HG02678 (cell line): ENCODE data around the gene CHST8.
"Not testable (repeated sequence)": the region's sequence is repeated elsewhere in the genome, so short reads cannot be mapped to it uniquely, and the experiment has no call there.

Experiments
- ATAC-seq: cut with Tn5 transposase; IDR thresholded peaks from one replicate; pipeline ENCODE4 v1.9.1; 2021; ENCODE audit warnings: mild to moderate bottlenecking, moderate library complexity; ENCODE audit not compliant: unreplicated experiment

The CHST8 gene

GRCh38 chr19:33688171-33688992 is 66.6 kb downstream of the CHST8 start:
- no peak for ATAC-seq

GRCh38 chr19:33689138-33689746 is 67.5 kb downstream of the CHST8 start:
- ATAC-seq, result no peak

GRCh38 chr19:33689868-33690267 is 68.1 kb downstream of the CHST8 start:
- no peak for ATAC-seq

GRCh38 chr19:33690378-33691029 is 68.8 kb downstream of the CHST8 start:
- ATAC-seq, result no peak

- ATAC-seq, result no peak
These were observed 69.3 kb downstream of the CHST8 start for GRCh38 chr19:33691030-33691427.

- no peak for ATAC-seq
These were observed 70.0 kb downstream of the CHST8 start for GRCh38 chr19:33691736-33692135.

GRCh38 chr19:33693678-33694077 is 71.9 kb downstream of the CHST8 start:
- ATAC-seq, result no peak

GRCh38 chr19:33695547-33695946 is 73.8 kb downstream of the CHST8 start:
- ATAC-seq, result not testable (repeated sequence)

GRCh38 chr19:33697766-33698165 is 76.0 kb downstream of the CHST8 start:
- ATAC-seq, result no peak

GRCh38 chr19:33698576-33699435 is 77.1 kb downstream of the CHST8 start:
- ATAC-seq, result no peak

GRCh38 chr19:33699754-33700407 is 78.1 kb downstream of the CHST8 start:
- no peak for ATAC-seq

GRCh38 chr19:33700408-33701013 is 78.8 kb downstream of the CHST8 start:
- no peak for ATAC-seq

GRCh38 chr19:33701565-33701964 is 79.8 kb downstream of the CHST8 start:
- ATAC-seq, result no peak

- ATAC-seq, result no peak
These were observed 81.1 kb downstream of the CHST8 start for GRCh38 chr19:33702606-33703437.

GRCh38 chr19:33703438-33703750 is 81.6 kb downstream of the CHST8 start:
- ATAC-seq, result no peak

GRCh38 chr19:33703821-33704220 is 82.1 kb downstream of the CHST8 start:
- no peak for ATAC-seq

- ATAC-seq, result no peak
These were observed 82.5 kb downstream of the CHST8 start for GRCh38 chr19:33704271-33704670.

GRCh38 chr19:33705090-33705847 is 83.5 kb downstream of the CHST8 start:
- no peak for ATAC-seq

- no peak for ATAC-seq
These were observed 84.1 kb downstream of the CHST8 start for GRCh38 chr19:33705860-33706259.
